HG02623 (cell line): ENCODE measurements around the gene EGF.

ENCODE experiments used
- ATAC-seq: cut with Tn5 transposase; IDR thresholded peaks from one replicate; pipeline ENCODE4 v1.9.1; 2021; ENCODE audit warnings: moderate library complexity; ENCODE audit not compliant: unreplicated experiment

EGF gene

GRCh38 chr4:109953556-109953955 lies 40.9 kb downstream of the EGF start:
- no peak for ATAC-seq

DNA sequence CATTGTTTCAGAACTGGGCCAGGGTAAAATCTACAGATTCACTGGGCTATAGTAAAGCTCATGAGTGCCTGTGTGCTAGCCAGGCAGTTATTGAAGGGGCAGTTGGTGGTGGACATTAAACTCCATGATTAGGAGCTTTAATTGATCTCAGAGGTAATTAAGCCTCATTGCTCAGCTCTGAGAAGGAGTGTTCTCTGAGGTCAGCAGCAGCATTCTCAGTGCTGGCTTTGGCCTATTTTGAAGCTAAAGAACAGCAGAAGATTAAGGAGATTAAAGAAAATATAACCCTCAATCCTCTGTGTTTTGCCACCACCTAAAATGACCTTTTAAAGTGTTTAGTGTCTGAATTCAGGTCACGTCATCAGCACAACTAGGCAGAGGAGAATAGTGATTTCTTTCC lies 42.5 kb downstream of the EGF start:
- no peak for ATAC-seq

DNA sequence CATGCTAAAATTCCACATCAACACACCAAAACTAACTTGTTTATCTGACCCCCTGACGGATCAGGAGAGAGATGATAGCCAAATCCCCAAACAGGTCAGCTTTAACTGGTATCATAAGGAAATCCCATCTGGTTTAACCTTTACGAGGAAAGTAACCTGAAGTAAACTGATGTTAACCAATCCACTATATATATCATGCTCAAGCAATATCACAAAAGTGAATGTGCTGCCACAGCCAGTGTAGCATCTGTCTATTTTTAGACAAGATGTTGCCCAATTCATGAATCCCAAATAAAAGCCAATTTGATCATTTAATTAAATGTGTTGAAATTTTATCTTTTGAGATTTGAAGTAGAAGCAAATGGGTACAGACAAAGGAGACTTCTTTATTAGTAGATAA lies 44.5 kb downstream of the EGF start:
- ATAC-seq = no peak

DNA sequence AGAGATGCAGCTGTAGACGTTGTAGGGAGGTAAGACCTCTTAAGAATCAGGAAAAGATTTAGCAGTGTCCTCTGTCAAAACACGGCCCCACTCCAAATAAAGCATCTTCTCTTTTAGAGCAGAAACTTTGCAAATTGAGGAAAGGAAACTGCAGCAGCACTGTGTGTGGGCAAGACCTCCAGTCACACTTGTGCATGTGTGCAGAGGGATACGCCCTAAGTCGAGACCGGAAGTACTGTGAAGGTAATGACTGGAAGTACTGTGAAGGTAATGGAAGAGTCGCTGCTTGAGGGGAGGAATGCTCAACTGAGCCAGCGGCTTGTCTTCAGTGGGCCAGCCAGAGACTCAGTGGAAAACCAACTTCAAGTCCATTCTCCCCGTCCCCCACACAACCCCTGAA lies 46.5 kb downstream of the EGF start:
- no peak for ATAC-seq

DNA sequence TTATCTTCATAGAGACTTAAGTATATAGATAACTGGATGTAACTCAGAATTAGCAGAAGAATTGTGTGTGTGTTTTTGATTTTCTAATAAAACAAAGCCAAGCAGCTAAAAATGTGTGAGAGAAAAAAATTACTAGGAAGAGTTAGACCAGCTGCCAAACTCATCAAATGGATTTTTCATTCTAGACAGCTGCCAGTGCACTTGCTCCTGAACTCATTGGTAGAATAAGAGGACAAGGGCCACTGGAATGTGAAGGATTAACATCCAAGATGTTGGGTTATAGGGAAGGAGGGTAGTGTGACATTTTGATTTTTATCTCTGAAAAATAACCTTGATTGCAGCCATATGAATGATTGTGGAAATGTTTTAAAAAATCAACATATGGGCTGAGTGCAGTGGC lies 49.7 kb downstream of the EGF start:
- ATAC-seq = no peak

DNA sequence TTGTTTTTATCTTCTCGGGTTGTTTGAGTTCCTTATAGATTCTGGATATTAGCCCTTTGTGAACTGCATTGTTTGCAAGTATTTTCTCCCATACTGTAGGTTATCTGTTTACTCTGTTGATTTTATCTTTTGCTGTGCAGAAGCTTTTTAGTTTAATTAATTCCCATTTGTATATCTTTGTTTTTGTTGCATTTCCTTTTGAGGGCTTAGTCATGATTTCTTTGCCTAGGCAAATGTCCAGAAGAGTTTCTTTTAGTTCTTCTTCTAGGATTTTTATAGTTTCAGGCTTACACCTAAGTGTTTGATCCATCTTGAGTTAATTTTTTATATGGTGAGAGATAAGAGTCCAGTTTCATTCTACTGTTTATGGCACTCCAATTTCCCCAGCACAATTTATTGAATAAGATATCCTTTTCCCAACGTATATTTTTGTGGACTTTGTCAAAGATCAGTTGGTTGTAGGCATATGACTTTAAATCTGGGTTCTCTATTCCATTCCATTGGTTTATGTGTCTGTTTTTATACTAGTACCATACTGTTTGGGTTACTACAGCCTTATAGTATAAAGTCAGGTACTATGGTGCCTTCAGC lies 54.3 kb downstream of the EGF start:
- ATAC-seq = no peak

GRCh38 chr4:109967798-109968520 lies 55.3 kb downstream of the EGF start:
- no peak for ATAC-seq

DNA sequence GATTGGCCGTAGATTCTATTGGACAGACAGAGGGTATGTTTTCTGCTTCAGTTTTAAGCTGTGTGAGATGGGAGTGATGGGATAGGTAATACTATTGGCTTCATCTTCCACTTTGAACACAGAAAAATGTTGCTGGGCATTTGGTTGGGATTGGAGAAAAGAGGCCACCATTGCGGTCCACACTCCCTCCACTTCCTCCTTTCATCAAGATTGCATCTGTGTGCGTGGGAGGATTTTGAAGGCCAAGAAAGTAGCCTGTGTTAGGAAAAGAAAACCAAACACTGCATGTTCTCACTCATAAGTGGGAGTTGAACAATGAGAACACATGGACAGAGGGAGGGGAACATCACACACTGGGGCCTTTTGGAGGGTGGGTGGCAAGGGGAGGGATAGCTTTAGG lies 56.4 kb downstream of the EGF start:
- no peak for ATAC-seq

GRCh38 chr4:109969919-109970318 lies 57.2 kb downstream of the EGF start:
- no peak for ATAC-seq

- no peak for ATAC-seq
Observed at GRCh38 chr4:109972786-109973528, 60.3 kb downstream of the EGF start.

GRCh38 chr4:109973529-109973905 lies 60.8 kb downstream of the EGF start:
- ATAC-seq = no peak

DNA sequence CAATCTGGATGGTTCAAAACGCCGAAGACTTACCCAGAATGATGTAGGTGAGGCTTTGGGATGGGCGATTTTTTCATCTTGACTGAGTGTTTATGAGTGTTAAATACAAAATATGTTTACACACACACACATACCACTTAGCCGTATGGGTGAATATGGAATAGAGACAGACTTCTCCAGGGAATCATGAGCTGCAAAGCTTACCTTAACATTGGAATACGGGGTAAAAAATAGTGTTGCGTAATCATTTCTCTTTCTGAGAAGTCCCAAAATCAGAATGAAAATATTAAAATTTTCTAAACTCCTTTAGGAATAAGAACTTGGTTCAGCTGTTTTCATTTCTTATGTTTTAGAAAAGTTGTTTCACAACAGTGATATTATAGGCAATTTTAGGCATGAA lies 63.5 kb downstream of the EGF start:
- ATAC-seq = no peak

DNA sequence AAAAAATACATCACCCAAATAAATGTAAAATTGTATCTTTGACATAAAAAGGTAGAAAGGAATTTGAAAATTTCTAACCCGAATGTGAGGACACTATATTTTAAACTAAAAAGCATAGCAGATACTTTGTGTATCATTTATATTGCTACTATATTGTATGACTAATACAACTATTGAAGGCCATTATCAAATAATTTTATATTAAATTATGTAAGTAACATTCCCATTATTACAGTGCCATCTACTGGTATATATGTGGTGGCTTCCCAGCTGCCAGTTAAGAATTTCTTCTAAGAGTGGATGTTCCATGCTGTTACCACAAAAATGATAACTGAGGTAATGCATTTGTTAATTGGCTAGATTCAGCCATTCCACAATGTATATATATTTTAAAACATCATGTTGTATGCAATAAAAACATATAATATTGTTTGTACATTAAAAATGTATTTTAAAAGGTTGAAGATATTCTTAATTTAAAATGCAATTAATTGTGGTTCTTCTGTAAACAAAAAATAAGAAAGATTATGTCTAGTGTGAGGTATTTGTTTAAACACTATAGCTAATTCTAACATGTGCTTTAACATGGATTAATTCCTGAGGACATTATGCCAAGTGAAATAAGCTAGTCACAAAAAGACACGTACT lies 65.3 kb downstream of the EGF start:
- ATAC-seq = no peak

GRCh38 chr4:109978704-109979454 lies 66.2 kb downstream of the EGF start:
- ATAC-seq = no peak

DNA sequence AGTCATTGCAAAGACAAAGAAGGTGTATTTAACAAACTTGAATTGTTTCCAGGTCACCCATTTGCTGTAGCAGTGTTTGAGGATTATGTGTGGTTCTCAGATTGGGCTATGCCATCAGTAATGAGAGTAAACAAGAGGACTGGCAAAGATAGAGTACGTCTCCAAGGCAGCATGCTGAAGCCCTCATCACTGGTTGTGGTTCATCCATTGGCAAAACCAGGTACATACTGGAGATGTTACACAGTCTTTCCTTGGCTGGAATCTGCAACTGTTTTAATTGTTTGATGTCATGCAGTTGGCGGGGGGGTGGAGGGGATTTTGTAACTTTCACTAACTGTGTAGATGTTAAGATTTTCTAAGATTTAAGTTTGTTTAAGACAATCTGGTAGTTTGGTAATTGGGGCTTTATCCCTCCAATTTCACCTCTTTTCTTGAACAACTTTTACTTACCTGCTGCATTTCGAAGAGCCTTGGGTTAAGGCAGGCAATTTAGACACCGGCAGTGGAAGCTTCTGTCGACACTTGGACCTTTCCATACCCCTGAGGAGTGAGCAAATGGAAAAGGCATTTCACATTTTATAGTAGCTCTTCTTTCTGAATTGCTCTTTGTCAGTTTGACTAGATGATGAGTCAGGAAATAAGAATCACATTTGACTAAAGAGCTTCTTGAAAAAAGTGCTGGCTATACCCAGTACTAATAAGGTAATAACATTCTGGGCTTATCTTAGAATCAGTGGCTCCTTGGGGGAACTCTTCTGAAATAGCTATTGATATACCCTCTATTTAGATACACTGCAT lies 67.4 kb downstream of the EGF start:
- ATAC-seq = no peak

- no peak for ATAC-seq
Observed at GRCh38 chr4:109981936-109982335, 69.3 kb downstream of the EGF start.

DNA sequence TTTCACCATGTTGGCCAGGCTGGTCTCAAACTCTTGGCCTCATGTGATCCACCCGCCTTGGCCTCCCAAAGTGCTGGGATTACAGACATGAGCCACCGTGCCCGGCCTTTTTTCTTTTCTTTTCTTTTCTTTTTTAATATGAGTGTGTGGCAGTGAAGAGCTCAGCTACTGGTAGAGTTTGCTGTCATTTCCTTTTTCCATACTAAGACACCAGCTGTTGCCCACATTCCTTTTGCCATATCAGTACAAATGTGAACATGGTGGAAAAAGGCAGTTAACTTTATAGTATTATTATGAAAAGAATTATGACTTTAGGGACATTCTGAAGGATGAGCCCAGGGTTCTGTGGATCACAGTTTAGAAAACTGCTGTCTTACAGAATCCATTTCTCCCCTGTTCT lies 69.8 kb downstream of the EGF start:
- ATAC-seq = no peak

DNA sequence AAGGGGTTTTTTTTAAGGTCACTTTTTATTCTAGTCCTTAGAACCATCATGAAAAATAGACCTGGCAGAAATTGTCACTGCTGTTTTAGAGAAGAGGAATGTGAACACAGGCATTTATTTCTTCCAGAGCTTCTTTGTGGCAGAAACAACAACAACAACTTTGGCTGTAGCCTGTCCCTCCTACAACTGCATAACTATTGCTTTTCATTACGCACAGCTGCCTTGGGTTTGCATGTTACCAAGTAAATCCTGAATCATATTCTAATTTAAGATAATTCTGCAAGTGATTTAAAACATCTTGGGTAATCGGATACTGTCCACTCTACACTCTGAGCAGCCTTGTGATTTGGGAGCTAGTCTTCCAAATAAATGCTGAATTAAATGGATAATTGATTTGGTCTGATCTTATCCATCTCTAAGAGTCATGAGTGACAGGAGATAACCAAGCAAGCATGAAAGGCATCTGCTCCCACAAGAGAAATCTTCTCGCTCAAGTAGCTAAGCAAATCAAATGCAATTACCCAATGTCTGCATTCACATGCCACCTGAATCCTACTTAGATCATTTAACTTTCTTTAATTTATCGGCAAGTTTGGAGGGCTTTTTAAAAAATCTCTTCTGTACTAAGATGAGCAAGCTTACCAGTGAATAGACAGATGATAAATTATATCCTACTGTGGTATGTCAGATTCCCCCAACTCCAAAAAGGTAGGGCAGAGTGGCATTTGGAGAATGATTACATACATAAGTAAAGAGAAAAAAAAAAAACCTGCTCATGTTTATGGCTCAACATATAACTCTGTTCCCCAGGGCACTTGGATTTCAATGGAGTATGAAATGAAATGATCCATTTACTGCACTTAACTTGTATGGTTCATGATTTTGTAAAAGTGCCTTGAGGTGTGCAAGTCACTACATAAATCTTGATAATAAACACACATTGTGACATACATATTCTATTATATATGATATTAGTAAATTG lies 73.6 kb downstream of the EGF start:
- ATAC-seq = no peak

GRCh38 chr4:109989044-109989443 lies 76.4 kb downstream of the EGF start:
- no peak for ATAC-seq
